HUES64 (cell line): ENCODE data around the gene INPP4B.
"Not testable (repeated sequence)": the region's sequence is repeated elsewhere in the genome, so short reads cannot be mapped to it uniquely, and the experiment has no call there.

ENCODE experiments used
- H3K27ac ChIP-seq: 2 replicates; pipeline ENCODE4 v1.7.0; 2013; ENCODE audit warnings: low read depth, low read length, inconsistent platforms
- H3K27me3 ChIP-seq: 2 replicates; pipeline ENCODE4 v1.6.1; 2013; ENCODE audit warnings: mild to moderate bottlenecking, low read length; ENCODE audit not compliant: insufficient read depth
- H3K36me3 ChIP-seq: 2 replicates; pipeline ENCODE4 v1.6.1; 2013; ENCODE audit warnings: mild to moderate bottlenecking, low read length; ENCODE audit not compliant: insufficient read depth
- H3K4me1 ChIP-seq: 2 replicates; pipeline ENCODE4 v1.6.1; 2013; ENCODE audit warnings: mild to moderate bottlenecking, low read length, moderate library complexity; ENCODE audit not compliant: insufficient read depth
- H3K4me3 ChIP-seq: 2 replicates; pipeline ENCODE4 v1.5.1; 2013; ENCODE audit warnings: mild to moderate bottlenecking, low read length, moderate library complexity
- H3K9ac ChIP-seq: 2 replicates; pipeline ENCODE4 v1.6.1; 2013; ENCODE audit warnings: mild to moderate bottlenecking, low read depth, low read length
- H3K9me3 ChIP-seq: 2 replicates; pipeline ENCODE4 v1.6.1; 2013; ENCODE audit warnings: low read depth, low read length; ENCODE audit not compliant: insufficient read depth
- WGBS: fragments of 150-250, 120-280 bp; methylation state at CpG from one replicate; pipeline ENCODE4 v1.1.7; 2013; ENCODE audit warnings: missing lambda C conversion rate; 5-methylcytosine and 5-hydroxymethylcytosine counted together

Gene INPP4B

GRCh38 chr4:142683503-142683902 lies 162.6 kb downstream of the INPP4B start:
- 100% methylated on average over 2 of the region's 2 CpGs for WGBS
- Histone ChIP-seq H3K36me3 (no peaks in the 10 kb centered on the region), H3K27ac (no peak overlapping the region), H3K9ac (no peak overlapping the region), H3K4me3 (no peak overlapping the region), H3K4me1 (no peaks in the 10 kb centered on the region), H3K27me3 (no peaks in the 10 kb centered on the region), H3K9me3 (no peaks in the 10 kb centered on the region)

- peaks cover 11% of the 10 kb centered on the region for H3K9me3 ChIP-seq
- no peak overlapping the region for H3K9ac ChIP-seq
- H3K27me3 ChIP-seq = no peaks in the 10 kb centered on the region
- 100% methylated on average over 1 of the region's 2 CpGs for whole genome bisulfite sequencing
- no peaks in the 10 kb centered on the region for H3K4me1 ChIP-seq
- no peak overlapping the region for H3K27ac ChIP-seq
- H3K4me3 ChIP-seq = no peak overlapping the region
- no peaks in the 10 kb centered on the region for H3K36me3 ChIP-seq
Observed at GRCh38 chr4:142671516-142671915, 174.6 kb downstream of the INPP4B start.

GRCh38 chr4:142663828-142664227 lies 182.3 kb downstream of the INPP4B start:
- Histone ChIP-seq H3K4me1 (no peaks in the 10 kb centered on the region), H3K4me3 (no peak overlapping the region), H3K36me3 (no peaks in the 10 kb centered on the region), H3K9ac (no peak overlapping the region), H3K9me3 (peaks cover 35% of the 10 kb centered on the region), H3K27ac (no peak overlapping the region), H3K27me3 (no peaks in the 10 kb centered on the region)
- 86% methylated on average over 1 of the region's 1 CpG for WGBS

- Histone ChIP-seq H3K4me1 (no peaks in the 10 kb centered on the region), H3K9me3 (peaks cover 54% of the 10 kb centered on the region), H3K36me3 (no peaks in the 10 kb centered on the region), H3K27me3 (no peaks in the 10 kb centered on the region), H3K9ac (no peak overlapping the region), H3K4me3 (no peak overlapping the region), H3K27ac (no peak overlapping the region)
- WGBS = 82% methylated on average over 7 of the region's 8 CpGs
Observed at GRCh38 chr4:142660728-142661127, 185.4 kb downstream of the INPP4B start.

- Histone ChIP-seq H3K27me3 (no peaks in the 10 kb centered on the region), H3K27ac (no peak overlapping the region), H3K4me3 (no peak overlapping the region), H3K36me3 (no peaks in the 10 kb centered on the region), H3K9ac (no peak overlapping the region), H3K4me1 (no peaks in the 10 kb centered on the region), H3K9me3 (peaks cover 67% of the 10 kb centered on the region)
- WGBS = 97% methylated on average over 5 of the region's 5 CpGs
Observed at GRCh38 chr4:142656178-142656577, 189.9 kb downstream of the INPP4B start.

- Histone ChIP-seq H3K27me3 (no peaks in the 10 kb centered on the region), H3K36me3 (no peaks in the 10 kb centered on the region), H3K9me3 (peaks cover 15% of the 10 kb centered on the region), H3K27ac (no peak overlapping the region), H3K4me1 (no peaks in the 10 kb centered on the region), H3K4me3 (no peak overlapping the region), H3K9ac (no peak overlapping the region)
- WGBS = 84% methylated on average over 5 of the region's 5 CpGs
Observed at GRCh38 chr4:142648378-142648777, 197.7 kb downstream of the INPP4B start.

- Histone ChIP-seq H3K4me3 (no peak overlapping the region), H3K9me3 (peaks cover 3% of the 10 kb centered on the region), H3K27me3 (no peaks in the 10 kb centered on the region), H3K36me3 (no peaks in the 10 kb centered on the region), H3K4me1 (no peaks in the 10 kb centered on the region), H3K9ac (no peak overlapping the region), H3K27ac (no peak overlapping the region)
- WGBS = 86% methylated on average over 4 of the region's 4 CpGs
Observed at GRCh38 chr4:142645475-142646108, 200.5 kb downstream of the INPP4B start.

- WGBS = 83% methylated on average over 1 of the region's 1 CpG
- H3K9ac ChIP-seq, H3K27me3 ChIP-seq, H3K36me3 ChIP-seq, H3K4me1 ChIP-seq, H3K27ac ChIP-seq, H3K4me3 ChIP-seq, H3K9me3 ChIP-seq: not testable (repeated sequence)
Observed at GRCh38 chr4:142644628-142645027, 201.5 kb downstream of the INPP4B start.

GRCh38 chr4:142637614-142638013 lies 208.5 kb downstream of the INPP4B start:
- Histone ChIP-seq H3K4me3 (no peak overlapping the region), H3K36me3 (no peaks in the 10 kb centered on the region), H3K9ac (no peak overlapping the region), H3K27ac (no peak overlapping the region), H3K27me3 (no peaks in the 10 kb centered on the region), H3K4me1 (no peaks in the 10 kb centered on the region), H3K9me3 (peaks cover 22% of the 10 kb centered on the region; the same call in 1 of the 2 replicates)
- 97% methylated on average over 2 of the region's 2 CpGs for WGBS

- H3K4me3 ChIP-seq = no peak overlapping the region
- H3K27me3 ChIP-seq = no peaks in the 10 kb centered on the region
- H3K9me3 ChIP-seq = 0 out of 2 replicates have a peak, but pooled peaks cover under 1% of the 10 kb centered on the region
- H3K4me1 ChIP-seq = no peaks in the 10 kb centered on the region
- H3K36me3 ChIP-seq = no peaks in the 10 kb centered on the region
- no peak overlapping the region for H3K9ac ChIP-seq
- no peak overlapping the region for H3K27ac ChIP-seq
- WGBS = 97% methylated on average over 2 of the region's 2 CpGs
Observed at GRCh38 chr4:142631836-142632235, 214.3 kb downstream of the INPP4B start.

- Histone ChIP-seq H3K36me3 (no peaks in the 10 kb centered on the region), H3K4me3 (no peak overlapping the region), H3K4me1 (no peaks in the 10 kb centered on the region; the same call in 1 of the 2 replicates), H3K27me3 (no peaks in the 10 kb centered on the region), H3K27ac (no peak overlapping the region), H3K9me3 (no peaks in the 10 kb centered on the region), H3K9ac (no peak overlapping the region)
- 100% methylated on average over 1 of the region's 2 CpGs for WGBS
Observed at GRCh38 chr4:142615324-142615665, 230.8 kb downstream of the INPP4B start.
